VCaP (cell line): ENCODE data around the gene MEF2D.

ENCODE experiments used
- H3K27ac ChIP-seq: fragments of 450-650 bp; 2 replicates; pipeline ENCODE4 v1.5.1; 2017
- CTCF ChIP-seq: fragments of 450-650 bp; conservative IDR thresholded peaks from 2 replicates; pipeline ENCODE4 v1.5.1; 2017; ENCODE audit warnings: mild to moderate bottlenecking, moderate library complexity

The MEF2D gene

GRCh38 chr1:156532374-156532773 lies 31.8 kb upstream of the MEF2D start:
- no peak for TF ChIP-seq CTCF
- H3K27ac ChIP-seq = no peak overlapping the region

- TF ChIP-seq CTCF = no peak
- H3K27ac ChIP-seq = no peak overlapping the region
These were observed 29.4 kb upstream of the MEF2D start for GRCh38 chr1:156530006-156530405.

GRCh38 chr1:156528875-156529425 lies 28.4 kb upstream of the MEF2D start:
- no peak for TF ChIP-seq CTCF
- no peak overlapping the region for H3K27ac ChIP-seq

GRCh38 chr1:156528231-156528630 lies 27.7 kb upstream of the MEF2D start:
- TF ChIP-seq CTCF = no peak
- H3K27ac ChIP-seq = no peak overlapping the region

- no peak overlapping the region for H3K27ac ChIP-seq
- no peak for TF ChIP-seq CTCF
These were observed 27.0 kb upstream of the MEF2D start for GRCh38 chr1:156527584-156527983.

- no peak overlapping the region for H3K27ac ChIP-seq
- TF ChIP-seq CTCF = no peak
These were observed 25.4 kb upstream of the MEF2D start for GRCh38 chr1:156525856-156526489.

- H3K27ac ChIP-seq = no peak overlapping the region
- no peak for TF ChIP-seq CTCF
These were observed 24.5 kb upstream of the MEF2D start for GRCh38 chr1:156525071-156525501.
